HG02623 (cell line): Measurements from ENCODE around the gene DSPP.
"Not testable (repeated sequence)": the region's sequence is repeated elsewhere in the genome, so short reads cannot be mapped to it uniquely, and the experiment has no call there.

Experiments
- ATAC-seq: cut with Tn5 transposase; IDR thresholded peaks from one replicate; pipeline ENCODE4 v1.9.1; 2021; ENCODE audit warnings: moderate library complexity; ENCODE audit not compliant: unreplicated experiment

DSPP gene

GRCh38 chr4:87608229-87608628 lies at the start of gene DSPP:
Gene DSPP (plus strand): TSS chr4:87608529. CDS start chr4:87610909, 2,380 bp downstream.
- ATAC-seq: no peak

DNA sequence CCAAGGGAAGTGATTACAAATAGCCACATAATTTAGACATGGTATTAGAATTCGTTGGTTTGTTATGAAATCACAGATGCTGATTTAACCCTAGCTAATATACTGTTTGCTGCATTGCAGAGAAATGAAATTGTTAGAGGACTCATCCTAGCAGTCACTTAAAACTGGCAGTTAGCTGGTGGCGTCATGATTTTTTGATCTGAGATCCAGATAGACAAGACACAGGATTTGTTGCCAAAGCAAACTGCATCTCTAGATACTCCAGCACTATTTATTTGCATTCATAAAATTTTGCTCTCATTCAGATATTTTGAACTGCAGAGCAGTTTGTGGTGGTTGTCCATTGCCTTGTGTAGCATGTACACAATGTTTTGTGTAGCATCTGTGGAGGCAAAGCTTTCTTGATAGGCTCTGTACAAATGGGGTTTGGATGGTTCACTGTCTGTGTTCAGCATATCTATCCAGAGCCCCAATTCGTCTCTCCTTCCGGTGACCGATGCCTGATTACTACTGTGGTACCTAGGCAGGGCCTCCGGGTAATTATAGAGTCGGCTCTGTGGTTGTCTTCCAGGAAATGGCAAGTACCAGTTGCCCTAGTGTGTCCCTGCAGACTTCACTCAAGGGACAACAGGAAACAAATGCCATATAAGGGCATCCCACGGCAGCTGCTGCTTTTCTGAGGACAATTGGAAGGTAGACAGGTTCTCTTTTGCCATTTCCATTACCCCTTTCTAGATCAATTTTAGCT lies 49.1 kb upstream of the DSPP start:
- peak; percentile 98 for ATAC-seq

GRCh38 chr4:87560802-87561201 lies 47.5 kb upstream of the DSPP start:
- ATAC-seq: no peak

DNA sequence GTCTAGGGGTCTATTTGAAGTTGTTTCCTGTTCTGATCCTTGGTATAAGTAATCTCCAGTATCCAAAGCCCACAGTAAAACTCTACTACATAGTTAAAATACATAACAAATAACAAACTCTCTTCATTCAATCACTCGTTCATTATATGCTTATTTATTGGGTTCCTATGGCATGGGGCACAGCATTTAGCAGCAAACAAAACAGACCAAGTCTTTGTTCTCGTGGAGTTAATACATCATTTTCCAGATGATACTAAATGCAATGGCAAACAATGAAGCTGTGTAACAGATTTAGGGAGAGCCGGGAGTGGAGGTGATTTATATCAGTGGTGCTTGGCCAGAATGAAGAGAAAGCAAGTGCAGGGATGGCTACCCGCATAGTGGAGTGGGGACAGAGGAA lies 42.6 kb upstream of the DSPP start:
- no peak for ATAC-seq

DNA sequence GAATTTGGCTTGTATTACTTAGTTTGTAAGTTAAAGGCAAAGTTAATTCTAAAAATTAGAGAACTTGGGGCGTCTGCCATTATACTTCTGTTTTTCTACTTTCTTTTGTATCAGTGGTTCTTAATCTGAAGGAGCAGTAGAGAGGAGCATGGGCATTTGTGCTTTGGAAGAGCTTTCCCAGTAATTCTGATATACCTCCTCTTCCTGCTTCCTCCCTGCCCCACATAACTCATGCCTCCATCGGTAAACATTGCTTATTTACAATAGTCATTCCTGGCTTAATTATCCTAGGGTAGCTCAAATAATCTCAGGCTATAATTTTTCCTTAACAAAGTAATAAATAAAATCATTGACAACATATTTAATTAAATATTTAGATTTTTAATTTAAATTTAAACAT lies 42.1 kb upstream of the DSPP start:
- no peak for ATAC-seq

- no peak for ATAC-seq
Observed at GRCh38 chr4:87567191-87567590, 41.1 kb upstream of the DSPP start.

GRCh38 chr4:87570290-87570805 lies 38.0 kb upstream of the DSPP start:
- ATAC-seq: no peak

GRCh38 chr4:87574376-87574775 lies 34.0 kb upstream of the DSPP start:
- ATAC-seq: not testable (repeated sequence)

- ATAC-seq: no peak
Observed at GRCh38 chr4:87574996-87575395, 33.3 kb upstream of the DSPP start.

GRCh38 chr4:87575408-87575807 lies 32.9 kb upstream of the DSPP start:
- ATAC-seq: no peak

- ATAC-seq: no peak
Observed at GRCh38 chr4:87575983-87576382, 32.3 kb upstream of the DSPP start.

- ATAC-seq: no peak
Observed at GRCh38 chr4:87579478-87579877, 28.9 kb upstream of the DSPP start.

DNA sequence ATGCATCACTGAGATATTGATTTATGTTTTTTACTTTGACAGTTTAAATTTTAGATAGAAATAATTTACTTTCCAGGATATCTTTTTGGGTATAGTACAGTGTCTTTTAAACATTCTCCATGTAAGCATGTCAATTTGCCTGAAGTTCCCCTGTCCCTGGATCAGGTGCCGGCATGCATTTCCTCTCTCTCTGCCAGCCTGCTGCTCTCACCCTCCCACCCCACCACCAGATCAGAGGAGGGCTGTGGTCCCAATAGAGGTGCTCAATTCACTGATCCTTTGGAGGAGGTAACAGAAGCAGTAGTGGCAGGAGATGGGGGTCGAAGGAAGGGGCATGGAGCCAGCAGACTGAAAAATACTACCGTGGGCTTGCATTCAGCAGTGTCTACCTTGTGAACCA lies 28.3 kb upstream of the DSPP start:
- ATAC-seq: no peak

DNA sequence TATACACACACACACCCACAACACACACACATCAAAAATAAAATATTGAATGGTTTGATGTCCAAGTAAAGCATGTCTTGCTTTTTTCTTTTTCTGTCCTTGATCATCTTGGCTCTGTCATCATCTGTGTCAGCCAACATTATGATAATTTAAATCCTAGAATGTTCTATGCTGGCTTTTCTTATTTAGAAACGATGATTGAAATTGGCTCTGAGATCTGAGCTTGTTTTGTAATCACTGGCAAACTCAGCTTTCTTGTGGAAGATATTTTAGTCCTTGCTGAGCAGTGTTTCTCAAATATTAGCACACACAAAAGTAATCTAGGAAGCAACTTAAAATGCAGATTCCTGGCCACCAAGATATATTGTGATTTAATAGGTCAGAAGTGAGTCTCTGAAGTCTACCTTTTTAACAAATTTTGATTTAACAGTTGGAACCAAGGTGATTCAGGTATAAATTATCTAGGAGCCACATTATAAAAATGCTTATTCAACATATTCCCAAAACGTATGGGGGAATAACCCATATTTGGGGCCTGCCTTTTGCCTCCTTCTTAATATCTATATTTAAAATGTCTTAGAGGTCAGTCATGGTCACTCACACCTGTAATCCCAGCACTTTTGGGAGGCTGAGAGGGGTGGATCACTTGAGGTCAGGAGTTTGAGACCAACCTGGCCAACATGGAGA lies 24.0 kb upstream of the DSPP start:
- no peak for ATAC-seq

DNA sequence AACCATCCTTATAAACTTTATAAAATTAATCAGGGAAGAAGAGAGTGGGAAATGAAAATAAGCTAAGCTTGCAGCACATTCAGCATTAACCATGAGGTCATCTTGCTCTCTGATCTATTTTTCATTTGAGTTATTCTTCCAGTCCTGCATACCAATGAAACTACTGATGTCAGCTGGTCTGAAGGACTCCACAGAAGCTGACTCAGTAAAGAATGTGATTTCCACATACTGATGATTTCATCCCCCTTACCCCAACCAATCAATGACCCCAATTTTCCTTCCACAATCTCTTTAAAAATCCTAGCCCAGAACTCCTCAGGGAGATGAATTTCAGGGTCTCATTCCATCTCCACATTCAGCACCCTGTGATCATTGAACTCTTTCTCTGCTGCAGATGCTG lies 18.8 kb upstream of the DSPP start:
- no peak for ATAC-seq

DNA sequence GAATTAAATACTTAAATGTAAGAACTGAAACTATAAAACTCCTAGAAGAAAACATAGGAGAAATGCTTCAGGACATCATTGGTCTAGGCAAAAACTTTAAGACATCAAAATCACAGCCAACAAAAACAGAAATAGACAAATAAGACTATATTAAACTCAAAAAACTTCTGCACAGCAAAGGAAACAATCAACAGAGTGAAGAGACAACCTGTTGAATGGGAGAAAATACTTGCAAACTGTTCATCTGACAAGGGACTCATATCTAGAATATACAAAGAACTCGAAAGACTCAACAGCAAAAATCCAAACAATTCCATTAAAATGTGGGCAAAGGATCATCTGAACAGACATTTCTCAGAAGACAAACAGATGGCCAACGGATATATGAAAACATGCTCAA lies 16.2 kb upstream of the DSPP start:
- no peak for ATAC-seq

GRCh38 chr4:87601361-87601760 lies 7.0 kb upstream of the DSPP start:
- no peak for ATAC-seq

DNA sequence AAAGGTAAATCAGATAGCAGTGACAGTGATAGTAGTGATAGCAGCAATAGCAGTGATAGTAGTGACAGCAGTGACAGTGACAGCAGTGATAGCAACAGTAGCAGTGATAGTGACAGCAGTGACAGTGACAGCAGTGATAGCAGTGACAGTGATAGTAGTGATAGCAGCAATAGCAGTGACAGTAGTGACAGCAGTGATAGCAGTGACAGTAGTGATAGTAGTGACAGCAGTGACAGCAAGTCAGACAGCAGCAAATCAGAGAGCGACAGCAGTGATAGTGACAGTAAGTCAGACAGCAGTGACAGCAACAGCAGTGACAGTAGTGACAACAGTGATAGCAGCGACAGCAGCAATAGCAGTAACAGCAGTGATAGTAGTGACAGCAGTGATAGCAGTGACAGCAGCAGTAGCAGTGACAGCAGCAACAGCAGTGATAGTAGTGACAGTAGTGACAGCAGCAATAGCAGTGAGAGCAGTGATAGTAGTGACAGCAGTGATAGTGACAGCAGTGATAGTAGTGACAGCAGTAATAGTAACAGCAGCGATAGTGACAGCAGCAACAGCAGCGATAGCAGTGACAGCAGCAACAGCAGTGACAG lies 6.1 kb downstream of the DSPP start:
- no peak for ATAC-seq

- ATAC-seq: no peak
Observed at GRCh38 chr4:87616268-87616667, 7.9 kb downstream of the DSPP start.

- ATAC-seq: no peak
Observed at GRCh38 chr4:87620086-87620485, 11.8 kb downstream of the DSPP start.

DNA sequence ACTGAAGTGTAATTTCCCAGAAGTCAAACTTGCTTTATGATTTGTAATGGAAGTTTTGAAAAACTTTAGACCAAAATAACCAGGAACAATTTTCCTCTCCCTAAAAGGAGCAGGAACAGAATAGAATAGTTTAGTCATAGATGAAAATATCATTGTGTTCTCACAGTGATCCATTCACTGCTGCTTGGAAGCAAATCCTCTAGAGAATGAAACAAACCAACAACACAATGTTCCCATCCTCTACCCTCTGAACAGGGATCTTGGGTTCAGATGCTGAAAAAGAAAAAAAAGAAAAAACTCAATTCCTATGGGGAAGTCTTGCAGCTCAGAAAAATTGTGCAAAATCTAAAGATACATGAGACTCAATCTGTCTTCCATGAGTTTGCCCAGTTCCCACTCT lies 12.2 kb downstream of the DSPP start:
- no peak for ATAC-seq

- ATAC-seq: no peak
Observed at GRCh38 chr4:87622303-87622702, 14.0 kb downstream of the DSPP start.
